Stimulated activated CD8-positive, alpha-beta memory T cell treated with anti-CD3 and anti-CD28 coated beads, Interleukin-12 subunit alpha, Interleukin-12 subunit beta, amount 100 ng/mL, for 24 hours (primary cell): ENCODE measurements around the gene ALOX12B.
"Not testable (repeated sequence)": the region's sequence is repeated elsewhere in the genome, so short reads cannot be mapped to it uniquely, and the experiment has no call there.

Experiments used
- DNase-seq: peaks from one replicate; pipeline ENCODE4 v3.0.0-alpha.2; 2020; ENCODE audit errors: extremely low read depth

ALOX12B gene

GRCh38 chr17:8044819-8045810, 42.4 kb downstream of the ALOX12B start:
- DNase-seq, result no peak

DNA sequence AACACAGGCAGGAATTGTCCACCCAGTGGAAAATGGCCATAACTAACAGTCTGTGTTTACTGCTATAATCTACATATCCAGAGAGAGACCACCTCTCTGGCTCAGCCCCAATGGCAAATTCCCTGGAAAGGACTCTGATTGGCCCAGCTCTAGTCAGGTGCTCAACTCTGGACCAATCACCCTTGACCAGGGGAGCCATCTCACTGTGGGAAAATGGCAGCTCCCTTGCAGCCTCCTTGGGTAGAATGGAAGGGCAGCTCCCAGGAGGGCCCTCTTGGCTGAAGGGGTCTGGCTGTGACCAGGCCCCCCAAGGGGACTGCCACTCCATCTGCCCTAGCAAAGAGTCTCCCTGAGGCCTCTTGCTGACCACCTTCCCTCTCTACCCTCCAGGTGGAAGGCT, 45.5 kb downstream of the ALOX12B start:
- no peak for DNase-seq

DNA sequence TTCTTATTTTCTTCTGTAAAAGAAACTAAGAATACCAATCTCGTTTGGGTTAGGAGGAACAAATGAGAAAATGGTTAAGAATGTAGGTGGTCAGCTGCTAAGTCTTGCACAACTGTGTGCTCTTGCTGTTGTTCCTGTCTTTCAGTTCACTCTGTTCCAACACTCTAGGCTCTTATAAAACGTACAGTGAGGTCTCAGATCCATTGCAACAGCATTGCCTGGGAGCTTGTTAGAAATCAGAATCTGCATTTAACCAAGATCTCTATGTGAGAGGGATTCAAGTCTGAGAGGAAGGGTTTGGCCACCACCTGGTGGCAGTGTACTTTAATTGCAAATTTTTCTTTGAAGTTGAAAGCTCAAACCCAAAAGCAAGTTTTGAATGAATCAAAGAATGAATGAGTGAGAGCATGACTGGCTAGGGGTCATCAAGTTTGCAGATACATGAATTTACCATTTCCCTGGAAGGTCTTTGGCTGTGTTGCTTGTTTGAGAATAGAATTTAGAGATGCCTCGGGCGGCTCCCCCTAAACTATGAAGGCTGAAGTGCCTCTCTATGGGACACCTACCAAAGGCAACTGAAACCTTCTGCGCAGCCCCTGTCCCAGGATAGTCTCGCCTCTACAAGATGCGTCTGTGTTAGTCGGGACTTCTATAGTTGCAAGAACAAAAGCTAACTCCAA, 46.1 kb downstream of the ALOX12B start:
- no peak for DNase-seq

DNA sequence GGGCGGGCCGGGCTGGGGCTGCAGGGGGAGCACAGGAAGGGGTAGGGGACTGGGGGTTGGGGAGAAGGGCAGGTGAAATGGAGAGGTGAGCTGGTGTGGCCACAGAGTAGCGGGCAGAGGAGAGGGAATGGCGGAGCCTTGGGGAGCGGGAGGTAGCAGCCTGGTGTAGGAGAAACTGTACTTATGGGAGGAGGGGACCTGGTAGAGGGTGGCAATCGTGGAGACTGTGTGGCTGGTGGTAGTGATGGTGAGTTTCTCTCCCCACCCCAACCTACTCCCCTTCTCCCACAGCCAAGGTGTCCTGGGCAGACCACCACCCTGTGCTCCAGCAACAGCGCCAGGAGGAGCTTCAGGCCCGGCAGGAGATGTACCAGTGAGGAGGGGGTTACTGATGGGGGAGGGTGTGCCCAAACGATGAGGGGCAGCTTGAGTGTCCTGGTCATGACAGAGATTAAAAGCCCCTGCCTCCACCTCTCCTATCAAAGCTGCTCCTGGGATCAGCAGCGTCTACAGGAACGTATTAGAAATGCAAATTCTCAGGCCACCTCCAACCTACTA, 47.8 kb downstream of the ALOX12B start:
- DNase-seq, result no peak

- no peak for DNase-seq
These were observed 48.4 kb downstream of the ALOX12B start, which contains the start of gene ALOX15B for GRCh38 chr17:8038954-8039610. Gene ALOX15B, plus strand, starts transcription at chr17:8039059. Its CDS starts 97 bp downstream, at chr17:8039156.

DNA sequence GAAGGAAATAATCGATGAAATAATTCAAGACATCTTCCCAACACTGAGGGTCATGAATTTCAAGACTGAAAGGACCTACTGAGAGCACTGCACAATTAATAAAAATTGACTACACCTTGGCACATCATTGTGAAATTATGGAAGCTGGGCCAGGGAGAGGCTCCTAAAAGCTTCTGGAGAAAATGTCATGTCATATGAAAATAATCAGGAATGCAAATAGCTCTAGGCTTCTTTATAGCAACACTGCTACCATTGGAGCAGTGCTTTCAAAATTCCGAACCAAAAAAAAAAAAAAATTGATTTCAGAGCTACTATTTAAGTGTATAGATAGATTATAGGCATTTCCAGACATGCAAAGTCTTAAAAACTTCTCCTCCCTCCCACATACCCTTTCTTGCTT, 55.1 kb downstream of the ALOX12B start:
- no peak for DNase-seq

- DNase-seq, result no peak
These were observed 55.6 kb downstream of the ALOX12B start for GRCh38 chr17:8031950-8032349.

GRCh38 chr17:8031261-8031661, 56.3 kb downstream of the ALOX12B start:
- no peak for DNase-seq

DNA sequence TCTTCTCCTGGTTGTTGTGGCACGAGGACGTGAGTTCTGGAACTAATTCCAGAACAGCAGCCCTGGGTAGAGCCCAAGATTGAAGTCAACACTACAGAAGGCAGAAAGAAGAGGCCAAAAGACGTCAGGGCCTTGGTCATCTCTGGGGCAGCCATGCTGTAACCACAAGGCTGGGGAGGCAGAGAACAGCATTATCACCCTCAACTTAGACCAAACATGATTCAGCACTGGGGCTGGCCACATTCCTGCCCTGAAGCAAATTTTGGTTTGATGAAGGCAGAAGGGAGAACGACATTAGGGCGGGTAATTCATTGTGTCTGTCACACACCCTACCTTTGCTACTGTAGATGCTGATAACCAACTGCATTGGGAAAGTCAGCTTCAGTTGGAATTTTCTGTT, 58.4 kb downstream of the ALOX12B start:
- DNase-seq, result no peak

DNA sequence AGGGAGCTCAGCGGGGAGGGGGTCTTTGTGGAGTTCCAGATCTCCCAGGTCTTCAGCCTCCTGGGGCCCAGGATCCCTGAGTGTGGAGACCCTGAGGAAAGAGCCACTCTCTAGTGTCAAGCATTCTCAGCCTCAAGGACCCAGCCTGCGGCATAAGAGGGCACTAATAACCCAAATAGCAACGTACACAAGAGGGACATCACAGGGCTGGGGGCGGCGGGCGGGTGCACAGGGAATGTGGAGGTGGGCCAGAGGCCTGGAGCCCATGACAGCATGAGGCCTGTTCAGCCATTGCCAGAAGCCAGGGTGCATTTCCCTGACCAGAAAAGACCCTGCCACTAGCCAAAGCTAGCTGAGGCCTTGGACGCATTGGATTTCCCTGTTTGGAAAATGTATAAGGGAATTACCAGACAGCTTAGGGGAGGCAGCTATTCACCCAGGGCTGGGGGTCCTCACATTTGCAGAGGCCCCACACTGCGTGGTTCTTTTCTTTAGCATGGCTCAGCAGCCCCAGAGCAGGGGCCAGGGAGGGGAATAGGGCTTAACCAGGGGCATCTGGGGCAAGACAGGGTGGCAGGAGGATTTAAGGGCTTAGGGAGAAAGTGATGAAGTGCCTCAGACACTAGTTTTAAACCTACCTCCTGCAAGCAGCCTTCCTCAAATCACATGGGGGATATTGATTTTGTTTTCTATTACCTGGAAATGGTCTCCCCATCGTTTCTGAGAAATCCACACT, 62.2 kb downstream of the ALOX12B start:
- DNase-seq, result no peak

DNA sequence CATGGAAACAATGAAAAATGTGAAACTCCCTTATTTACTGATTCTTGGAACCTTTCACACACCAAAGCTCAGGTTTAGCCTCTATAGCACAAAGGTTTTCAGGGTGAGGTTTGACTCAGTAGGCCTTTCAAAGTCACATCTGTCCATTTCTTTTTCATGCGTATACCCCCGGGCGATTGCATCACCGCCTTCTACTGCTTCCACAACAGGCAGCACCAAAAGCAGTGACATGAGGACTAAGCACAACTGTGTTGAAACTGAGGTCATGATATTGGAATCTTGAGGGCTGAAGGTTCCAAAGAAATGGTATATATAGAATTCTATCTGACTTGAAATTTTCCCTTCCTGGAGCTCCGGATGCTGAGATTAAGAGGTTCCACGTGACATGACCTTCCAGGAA, 63.4 kb downstream of the ALOX12B start:
- DNase-seq, result not testable (repeated sequence)
